Heart right ventricle (tissue), 16 donors: Measurements from ENCODE around the gene ARFGAP1. TPM values are rescaled to one million over a fixed set of nuclear protein-coding genes. Genes with fewer than 3 reads are reported as not detected.

Experiments
- ATAC-seq, 8 donors: fragments of 200-7000 bp; cut with Tn5 transposase; one replicate each; pipeline ENCODE4 v1.9.1; 2020; ENCODE audit warnings: mild to moderate bottlenecking in 8 of 8, moderate library complexity in 8 of 8, moderate number of reproducible peaks in 1 of 8
- DNase-seq, 2 donors: peaks; one replicate each; pipeline ENCODE4 v3.0.0-alpha.2; 2020
- H3K27ac ChIP-seq, 10 donors: fragments of 200-600 bp; sonication (generic) in 2 of 10; one replicate each; pipeline versions ENCODE4 v1.5.0 to v1.8.0; 2020 to 2022; ENCODE audit warnings: mild to moderate bottlenecking in 3 of 10
- H3K27me3 ChIP-seq, 7 donors: fragments of 200-600 bp; one replicate each; pipeline ENCODE4 v1.8.0; 2021 to 2022; ENCODE audit warnings: mild to moderate bottlenecking in 2 of 7
- H3K36me3 ChIP-seq, 9 donors: fragments of 200-600 bp; sonication (generic) in 1 of 9; one replicate each; pipeline versions ENCODE4 v1.5.0 to v1.8.0; 2020 to 2022; ENCODE audit warnings: mild to moderate bottlenecking in 2 of 9
- H3K4me1 ChIP-seq, 9 donors: fragments of 200-600 bp; sonication (generic) in 1 of 9; one replicate each; pipeline versions ENCODE4 v1.5.0 to v1.8.0; 2020 to 2022; ENCODE audit warnings: mild to moderate bottlenecking in 4 of 9
- H3K4me3 ChIP-seq, 10 donors: fragments of 200-600 bp; sonication (generic) in 2 of 10; one replicate each; pipeline versions ENCODE4 v1.5.0 to v1.8.0; 2020 to 2022; ENCODE audit warnings: mild to moderate bottlenecking in 7 of 10, moderate library complexity in 2 of 10
- H3K9me3 ChIP-seq, 11 donors: fragments of 200-600 bp in 10 of 11; sonication (generic) in 2 of 11; one replicate each; pipeline versions ENCODE4 v1.5.0 to v1.8.0; 2013 to 2022; ENCODE audit warnings: mild to moderate bottlenecking in 2 of 11, control low read depth in 1 of 11, moderate library complexity in 1 of 11
- CTCF ChIP-seq, 9 donors: fragments of 200-600 bp; sonication (generic) in 2 of 9; IDR thresholded peaks; one replicate each; pipeline versions ENCODE4 v1.5.0 to v1.8.0; 2021 to 2022; ENCODE audit warnings: antibody characterized with exemption in 9 of 9, mild to moderate bottlenecking in 5 of 9, moderate library complexity in 1 of 9
- WGBS, 2 donors: extraction: QIAGEN DNeasy Blood & Tissue Kit; methylation state at CpG; one replicate each; pipeline ENCODE4 v1.1.7; 2013; ENCODE audit warnings: inconsistent platforms in 1 of 2; 5-methylcytosine and 5-hydroxymethylcytosine counted together
- intact Hi-C, 10 donors: fragments of 100-400 bp; cut with DNase I; formaldehyde crosslinking; loops; one replicate each; pipeline versions ENCODE4 v1.11.1 to v1.14.2; 2022
- polyA plus RNA-seq, 2 donors: library from polyadenylated mRNA; stranded (reverse); fragments of 200-250 nt; gene quantifications; one replicate each; pipeline ENCODE4 v1.2.3, GENCODE V29; 2013
- total RNA-seq, 10 donors: library from RNA; stranded (reverse); fragmentation: NEBNext Ultra II Directional in 3 of 10; extraction: Animal tissue kit (Norgen Biotek cat#: 25700) in 3 of 10; gene quantifications; one replicate each; pipeline versions ENCODE4 v1.2.1 to v1.2.4, GENCODE V29; 2021 to 2023
- donor health status: Arrhythmogenic right ventricular cardiomyopathy.
- donor health status: ischemic (EF 13 %, LVEDD 7.1; RV severe dilation, severe dysfunction).
- donor health status: healthy with polysubstance abuse.
- donor health status: DM: no; HTN: yes; CAD: no.
- donor health status: DM: no; HTN: no; CAD: no.
- donor health status: ischemic (EF 25% LVEDD 6.9; RV normal size, moderate dysfunction).
- donor health status: ischemic (EF 25% LVEDD 5.7; RV mildly dilated, moderate dysfunction).
- donor health status: healthy.
- donor health status: DM: yes; HTN: yes; CAD: no.
- donor health status: Ischemic cardiomyopathy.
- donor health status: ischemic (EF 35%, LVEDD 5.7; RV mildly dilated, moderate dysfunction).
- donor health status: nonischemic (EF 11% LVEDD 7.7; RV severe dilation, severe dysfunction).
- donor health status: DM: yes; HTN: yes; CAD: no.
- donor health status: PGD.
- donor health status: ischemic (EF 29% LVEDD 5.4; RV normal size, mild dysfunction).
- donor health status: nonischemic (EF 23%, LVEDD 6.1; RV moderate dilation, normal function).

ARFGAP1 gene
- total and polyA plus RNA-seq, 12 donors = 20.4 to 72.6 (median 32.3) TPM

GRCh38 chr20:63284083-63284440 is 11.4 kb downstream of the ARFGAP1 start:
- Histone ChIP-seq H3K9me3 (no peaks in the 10 kb centered on the region), H3K27ac (peak overlapping the region in 1 of 10 donors; percentile 31), H3K4me1 (peaks cover 0 to 4% (median 0%) of the 10 kb centered on the region in 9 donors), H3K4me3 (peak overlapping the region in 1 of 10 donors; percentile 13), H3K27me3 (no peaks in the 10 kb centered on the region), H3K36me3 (peaks cover 0 to 98% (median 27%) of the 10 kb centered on the region in 9 donors)
- no peak for TF ChIP-seq CTCF (IDR thresholded peaks at IDR 0.05)
- WGBS, 2 donors = 74 to 86% methylated on average over 14 of the region's 14 CpGs
- peak in 1 of 2 donors; percentile 12 for DNase-seq
- ATAC-seq = peak in 3 of 8 donors; percentile 6 to 17 (median 6)
- intact Hi-C loops = no loop called here

- H3K27me3 ChIP-seq = no peaks in the 10 kb centered on the region
- H3K27ac ChIP-seq = peak overlapping the region in 1 of 10 donors; percentile 31
- H3K36me3 ChIP-seq = peaks cover 0 to 97% (median 23%) of the 10 kb centered on the region in 9 donors
- ATAC-seq (no peak), DNase-seq (no peak)
- 78 to 83% methylated on average over 25 of the region's 25 CpGs for WGBS, 2 donors
- no peak for TF ChIP-seq CTCF (IDR thresholded peaks at IDR 0.05)
- no peaks in the 10 kb centered on the region for H3K9me3 ChIP-seq
- intact Hi-C loops = no loop called here
- no peaks in the 10 kb centered on the region for H3K4me1 ChIP-seq
- H3K4me3 ChIP-seq = peak overlapping the region in 1 of 10 donors; percentile 13
These were observed 11.9 kb downstream of the ARFGAP1 start for GRCh38 chr20:63284544-63284949.

- Histone ChIP-seq H3K4me3 (no peak overlapping the region), H3K4me1 (no peaks in the 10 kb centered on the region), H3K27me3 (no peaks in the 10 kb centered on the region), H3K36me3 (peaks cover 0 to 95% (median 20%) of the 10 kb centered on the region in 9 donors), H3K9me3 (no peaks in the 10 kb centered on the region), H3K27ac (no peak overlapping the region)
- intact Hi-C loops = no loop called here
- no peak for TF ChIP-seq CTCF (IDR thresholded peaks at IDR 0.05)
- 86 to 92% methylated on average over 13 of the region's 13 CpGs for WGBS, 2 donors
- no peak for ATAC-seq
- DNase-seq = peak in 1 of 2 donors; percentile 14
These were observed 12.4 kb downstream of the ARFGAP1 start for GRCh38 chr20:63284981-63285524.

- no peaks in the 10 kb centered on the region for H3K9me3 ChIP-seq
- peaks cover 0 to 87% (median 18%) of the 10 kb centered on the region in 9 donors for H3K36me3 ChIP-seq
- peak in 1 of 2 donors; percentile 6 for DNase-seq
- intact Hi-C loops = no loop called here
- H3K27me3 ChIP-seq = no peaks in the 10 kb centered on the region
- TF ChIP-seq CTCF (IDR thresholded peaks at IDR 0.05) = no peak
- WGBS, 2 donors = 95% methylated on average over 44 of the region's 44 CpGs
- peaks cover 0 to 4% (median 0%) of the 10 kb centered on the region in 9 donors for H3K4me1 ChIP-seq
- no peak overlapping the region for H3K4me3 ChIP-seq
- no peak overlapping the region for H3K27ac ChIP-seq
- no peak for ATAC-seq
These were observed 13.3 kb downstream of the ARFGAP1 start for GRCh38 chr20:63285636-63286615.
